H1 (cell line): ENCODE results near the gene PIK3C2G. TPM values are rescaled to one million over a fixed set of nuclear protein-coding genes. Genes with fewer than 3 reads are reported as not detected.

Experiments
- CTCF ChIA-PET: fragments of 300-600 bp; sonication (Branson Sonifier 250); formaldehyde crosslinking; loops from one replicate; lab custom pipeline; 2021; ENCODE audit not compliant: partially characterized antibody; lab: Charles Lee
- POLR2A ChIA-PET: fragments of 300-600 bp; sonication (Branson Sonifier 250); formaldehyde crosslinking; loops from one replicate; lab custom pipeline; 2021; ENCODE audit warnings: inconsistent platforms; ENCODE audit not compliant: partially characterized antibody; lab: Charles Lee
- DNase-seq, 2 experiments: peaks; one replicate each; pipeline versions ENCODE4 v3.0.0 to v3.0.0-alpha.2; 2010 to 2022; ENCODE audit warnings: low spot score in 2 of 2, low read depth in 1 of 2, mixed read lengths in 1 of 2
- FAIRE-seq: peaks from 2 replicates; lab custom pipeline; 2011; peaks lifted over from hg19 to GRCh38; lab: Jason Lieb, UNC
- H2AFZ ChIP-seq: 2 replicates; pipeline ENCODE4 v1.8.1; 2012; ENCODE audit warnings: low read length, inconsistent platforms
- H2AK5ac ChIP-seq: 2 replicates; pipeline ENCODE4 v1.6.1; 2013; ENCODE audit warnings: low read depth, low read length
- H2BK120ac ChIP-seq: replicated peaks from 2 replicates; pipeline ENCODE3; 2013; ENCODE audit warnings: low read depth, low read length, inconsistent platforms
- H2BK12ac ChIP-seq: 2 replicates; pipeline ENCODE4 v1.6.1; 2013; ENCODE audit warnings: low read depth, low read length
- H2BK15ac ChIP-seq: 2 replicates; pipeline ENCODE4 v1.6.1; 2013; ENCODE audit warnings: low read length
- H2BK20ac ChIP-seq: 2 replicates; pipeline ENCODE4 v1.6.1; 2013; ENCODE audit warnings: low read length
- H2BK5ac ChIP-seq: 2 replicates; pipeline ENCODE4 v1.6.1; 2013; ENCODE audit warnings: low read depth, low read length
- H3K14ac ChIP-seq: 2 replicates; pipeline ENCODE4 v1.6.1; 2013; ENCODE audit warnings: inconsistent platforms; ENCODE audit not compliant: insufficient read length
- H3K18ac ChIP-seq: 2 replicates; pipeline ENCODE4 v1.6.1; 2013; ENCODE audit warnings: low read length; ENCODE audit errors: extremely low read depth
- H3K23ac ChIP-seq: 2 replicates; pipeline ENCODE4 v1.6.1; 2013; ENCODE audit warnings: inconsistent platforms; ENCODE audit not compliant: insufficient read length
- H3K23me2 ChIP-seq: 2 replicates; pipeline ENCODE4 v1.6.1; 2013; ENCODE audit warnings: low read depth, low read length
- H3K27ac ChIP-seq: 2 replicates; pipeline ENCODE4 v1.6.1; 2011; ENCODE audit warnings: low read depth, low read length, inconsistent platforms
- H3K27me3 ChIP-seq, 4 experiments: replicated peaks in 1 of 4; 1 replicate in 1 of 4; 2 replicates in 3 of 4; pipeline versions ENCODE4 v1.6.1 to v1.8.1; 2011 to 2013; ENCODE audit warnings: low read length in 3 of 4, mild to moderate bottlenecking in 3 of 4, inconsistent platforms in 2 of 4, mixed read lengths in 2 of 4, moderate library complexity in 1 of 4; ENCODE audit not compliant: control insufficient read depth in 3 of 4, insufficient read depth in 3 of 4; ENCODE audit errors: extremely low read depth in 1 of 4
- H3K36me3 ChIP-seq, 4 experiments: 2 replicates each; pipeline versions ENCODE4 v1.6.1 to v1.8.1; 2011 to 2013; ENCODE audit warnings: mild to moderate bottlenecking in 4 of 4, low read length in 3 of 4, moderate library complexity in 2 of 4, control low read depth in 1 of 4, inconsistent platforms in 1 of 4; ENCODE audit not compliant: insufficient read depth in 4 of 4, control insufficient read depth in 2 of 4
- H3K4ac ChIP-seq: replicated peaks from 2 replicates; pipeline ENCODE3; 2013; ENCODE audit warnings: low read length, low read depth, mixed read lengths, inconsistent platforms; ENCODE audit not compliant: insufficient read length
- H3K4me1 ChIP-seq, 4 experiments: replicated peaks in 1 of 4; 1 replicate in 1 of 4; 2 replicates in 3 of 4; pipeline versions ENCODE4 v1.6.1 to v1.8.1; 2011 to 2013; ENCODE audit warnings: low read length in 3 of 4, inconsistent platforms in 2 of 4, mixed read lengths in 1 of 4; ENCODE audit not compliant: insufficient read depth in 4 of 4, control insufficient read depth in 3 of 4
- H3K4me2 ChIP-seq, 2 experiments: 2 replicates each; pipeline versions ENCODE4 v1.6.1 to v1.8.1; 2011 to 2013; ENCODE audit warnings: low read depth in 2 of 2, low read length in 2 of 2, control low read depth in 1 of 2, inconsistent platforms in 1 of 2, mild to moderate bottlenecking in 1 of 2; ENCODE audit not compliant: insufficient read depth in 1 of 2
- H3K4me3 ChIP-seq, 4 experiments: fragments of 200-600, 300-600 bp in 1 of 4; sonication (generic), shearing (Covaris generic), sonication (Bioruptor Twin) in 1 of 4; 2 replicates each; pipeline versions ENCODE4 v1.5.1 to v1.8.1; 2011 to 2016; ENCODE audit warnings: low read length in 4 of 4, low read depth in 3 of 4, control low read depth in 2 of 4, inconsistent platforms in 2 of 4, mild to moderate bottlenecking in 2 of 4, mixed read lengths in 1 of 4, moderate library complexity in 1 of 4; ENCODE audit not compliant: insufficient read depth in 2 of 4; ENCODE audit errors: extremely low read depth in 1 of 4
- H3K56ac ChIP-seq: replicated peaks from 2 replicates; pipeline ENCODE3; 2013; ENCODE audit warnings: low read depth, mild to moderate bottlenecking, mixed read lengths, low read length, inconsistent platforms; ENCODE audit not compliant: insufficient read length
- H3K79me1 ChIP-seq: 2 replicates; pipeline ENCODE4 v1.6.1; 2013; ENCODE audit warnings: low read depth, low read length, control low read depth
- H3K79me2 ChIP-seq, 2 experiments: 2 replicates each; pipeline versions ENCODE4 v1.6.1 to v1.8.1; 2012 to 2013; ENCODE audit warnings: low read length in 2 of 2, mild to moderate bottlenecking in 2 of 2, inconsistent platforms in 1 of 2; ENCODE audit not compliant: insufficient read depth in 2 of 2, control insufficient read depth in 1 of 2
- H3K9ac ChIP-seq, 4 experiments: replicated peaks in 1 of 4; 1 replicate in 1 of 4; 2 replicates in 3 of 4; pipeline versions ENCODE4 v1.6.1 to v1.8.1; 2011 to 2013; ENCODE audit warnings: low read depth in 3 of 4, low read length in 3 of 4, control low read depth in 2 of 4, mild to moderate bottlenecking in 2 of 4, moderate library complexity in 2 of 4, inconsistent platforms in 1 of 4; ENCODE audit errors: extremely low read depth in 1 of 4
- H3K9me3 ChIP-seq, 2 experiments: 2 replicates each; pipeline versions ENCODE4 v1.6.1 to v1.8.1; 2012 to 2013; ENCODE audit warnings: mild to moderate bottlenecking in 2 of 2, moderate library complexity in 2 of 2, control low read depth in 1 of 2, inconsistent platforms in 1 of 2, low read depth in 1 of 2, low read length in 1 of 2, mixed read lengths in 1 of 2; ENCODE audit not compliant: insufficient read depth in 2 of 2
- H4K20me1 ChIP-seq, 2 experiments: replicated peaks in 1 of 2; 2 replicates each; pipeline versions ENCODE3 to v1.8.1; 2011 to 2013; ENCODE audit warnings: inconsistent platforms in 2 of 2, low read length in 2 of 2, mild to moderate bottlenecking in 1 of 2; ENCODE audit not compliant: insufficient read depth in 2 of 2, control insufficient read depth in 1 of 2
- H4K5ac ChIP-seq: 2 replicates; pipeline ENCODE4 v1.6.1; 2013; ENCODE audit warnings: low read length, low read depth, mixed read lengths, inconsistent platforms; ENCODE audit not compliant: insufficient read length
- H4K8ac ChIP-seq: 2 replicates; pipeline ENCODE4 v1.8.0; 2013; ENCODE audit warnings: mild to moderate bottlenecking, moderate library complexity, low read length, inconsistent platforms; ENCODE audit not compliant: insufficient read depth; ENCODE audit errors: extremely low read depth
- H4K91ac ChIP-seq: replicated peaks from 2 replicates; pipeline ENCODE3; 2013; ENCODE audit warnings: low read length, mixed read lengths, inconsistent platforms; ENCODE audit not compliant: insufficient read length
- CREB1 ChIP-seq: IDR thresholded peaks from 2 replicates; pipeline ENCODE4 v1.6.1; 2012; ENCODE audit warnings: inconsistent platforms
- EZH2 ChIP-seq: fragments of 200-600 bp; sonication (generic); IDR thresholded peaks from 2 replicates; pipeline ENCODE4 v1.7.1; 2012; ENCODE audit warnings: low read depth, mild to moderate bottlenecking, moderate library complexity, low read length, inconsistent platforms; ENCODE audit not compliant: severe bottlenecking
- FOSL1 ChIP-seq: IDR thresholded peaks from 2 replicates; pipeline ENCODE4 v1.6.1; 2011; ENCODE audit warnings: mild to moderate bottlenecking, low read depth, low read length, moderate library complexity; ENCODE audit not compliant: insufficient read depth
- GABPA ChIP-seq: IDR thresholded peaks from 2 replicates; pipeline ENCODE4 v1.6.1; 2011; ENCODE audit warnings: mild to moderate bottlenecking, low read length, moderate library complexity, borderline replicate concordance; ENCODE audit not compliant: insufficient read depth
- GTF2F1 ChIP-seq: IDR thresholded peaks from 2 replicates; pipeline ENCODE4 v1.6.1; 2012; ENCODE audit warnings: low read depth, low read length, improper control_type of control experiment, borderline replicate concordance
- HDAC2 ChIP-seq, 2 experiments: fragments of 300-600 bp in 1 of 2; sonication (generic) in 1 of 2; IDR thresholded peaks; 2 replicates each; pipeline ENCODE4 v1.6.1; 2011 to 2012; ENCODE audit warnings: low read depth in 2 of 2, low read length in 2 of 2, mild to moderate bottlenecking in 2 of 2, moderate library complexity in 2 of 2, borderline replicate concordance in 1 of 2, inconsistent platforms in 1 of 2
- HDAC6 ChIP-seq: IDR thresholded peaks from one replicate; pipeline ENCODE4 v1.7.1; 2012; ENCODE audit warnings: low read depth, mild to moderate bottlenecking, inconsistent platforms, low read length, moderate library complexity
- KDM5A ChIP-seq: fragments of 200-600 bp; IDR thresholded peaks from 2 replicates; pipeline ENCODE4 v1.7.1; 2012; ENCODE audit warnings: mild to moderate bottlenecking, low read length, inconsistent platforms, mixed read lengths
- NANOG ChIP-seq: IDR thresholded peaks from 2 replicates; pipeline ENCODE4 v1.6.1; 2011; ENCODE audit warnings: low read length, low read depth, mild to moderate bottlenecking, inconsistent platforms; ENCODE audit not compliant: insufficient read depth, poor library complexity, severe bottlenecking
- RAD21 ChIP-seq, 2 experiments: IDR thresholded peaks in 1 of 2; conservative IDR thresholded peaks in 1 of 2; 2 replicates each; pipeline ENCODE4 v1.6.1; 2011; ENCODE audit warnings: low read depth in 2 of 2, low read length in 2 of 2, improper control_type of control experiment in 1 of 2, inconsistent platforms in 1 of 2, mild to moderate bottlenecking in 1 of 2, moderate library complexity in 1 of 2
- SIN3A ChIP-seq, 2 experiments: IDR thresholded peaks in 1 of 2; conservative IDR thresholded peaks in 1 of 2; 2 replicates each; pipeline ENCODE4 v1.6.1; 2011 to 2012; ENCODE audit warnings: low read length in 2 of 2, improper control_type of control experiment in 1 of 2, low read depth in 1 of 2, mild to moderate bottlenecking in 1 of 2
- SP2 ChIP-seq: IDR thresholded peaks from 2 replicates; pipeline ENCODE4 v1.6.1; 2012; ENCODE audit warnings: mild to moderate bottlenecking, low read length, inconsistent platforms
- ZNF274 ChIP-seq: IDR thresholded peaks from 2 replicates; pipeline ENCODE4 v1.7.0; 2012; ENCODE audit warnings: low read length, borderline replicate concordance; ENCODE audit errors: extremely low read depth
- polyA plus RNA-seq, 7 experiments: library from polyadenylated mRNA; depleted of rRNA in 3 of 7; stranded (reverse) in 5 of 7; unstranded in 2 of 7; fragments of >200 nt in 5 of 7; fragments of 200-250 nt in 2 of 7; gene quantifications; 1 replicate in 5 of 7; 2 replicates in 1 of 7; 4 replicates in 1 of 7; pipeline versions ENCODE4 v1.2.1 to v1.2.3, GENCODE V29; 2011 to 2013; ENCODE audit warnings: missing spikeins in 2 of 7, mixed read lengths in 2 of 7
- total RNA-seq: library from RNA; stranded (reverse); fragmentation: NEBNext Ultra II Directional; extraction: Animal tissue kit (Norgen Biotek cat#: 25700); gene quantifications from 2 replicates; pipeline ENCODE4 v1.2.1, GENCODE V29; 2021
- TF ChIP-seq, protein P1 (sequence below): IDR thresholded peaks from 2 replicates; pipeline ENCODE4 v1.6.1; 2012; ENCODE audit warnings: inconsistent platforms

PIK3C2G gene
- total and polyA plus RNA-seq, 2 of the 8 experiments (the other 6 are each of a cell fraction or from before 2014, with no cell fraction given): not detected

DNA sequence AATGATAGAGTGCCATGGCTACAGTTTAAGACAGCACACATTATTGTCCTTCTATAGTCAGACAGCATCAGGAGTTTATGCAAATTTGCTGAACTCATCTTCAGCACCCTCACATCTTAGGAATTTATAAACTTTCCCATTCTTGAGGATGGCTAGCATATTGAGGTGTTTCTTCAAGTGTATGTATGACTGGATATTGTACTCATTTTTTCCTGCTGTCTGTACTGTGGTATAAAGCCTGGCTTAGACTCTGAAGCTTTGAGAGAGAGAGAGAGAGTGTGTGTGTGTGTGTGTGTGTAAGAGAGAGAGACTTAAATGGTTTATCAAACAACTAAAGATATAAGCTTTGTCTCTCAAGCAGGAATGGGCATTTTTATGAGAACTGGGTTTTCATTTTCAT, 161.6 kb downstream of the PIK3C2G start:
- Histone ChIP-seq H2BK12ac (no peak overlapping the region), H3K18ac (no peak overlapping the region), H3K27me3 (no peaks in the 10 kb centered on the region), H2AK5ac (no peak overlapping the region), H2BK15ac (no peak overlapping the region), H3K14ac (no peak overlapping the region), H2BK20ac (no peak overlapping the region), H3K23ac (no peak overlapping the region), H3K27ac (no peak overlapping the region), H3K4me2 (no peak overlapping the region), H3K9me3 (no peaks in the 10 kb centered on the region), H3K4me1 (peaks cover 0 to 8% (median 0%) of the 10 kb centered on the region in 4 experiments; a peak in 1 of 7 replicates), H3K4me3 (no peak overlapping the region), H2BK120ac (no peak overlapping the region), H3K79me1 (no peaks in the 10 kb centered on the region), H3K36me3 (no peaks in the 10 kb centered on the region), H3K4ac (no peak overlapping the region), H4K5ac (no peak overlapping the region), H3K79me2 (no peaks in the 10 kb centered on the region), H4K91ac (no peak overlapping the region), H4K20me1 (no peaks in the 10 kb centered on the region), H2BK5ac (no peak overlapping the region), H3K23me2 (no peaks in the 10 kb centered on the region), H3K56ac (no peak overlapping the region), H4K8ac (no peak overlapping the region), H3K9ac (no peak overlapping the region), H2AFZ (no peak overlapping the region)
- POLR2A ChIA-PET: no interaction called here
- CTCF ChIA-PET: interaction anchor here (1.8 kb wide), 1 partner anchor 128 kb away, joined by 4 read pairs; no protein-coding TSS in a partner anchor
- FAIRE-seq (no peak), DNase-seq (no peak)
- TF ChIP-seq KDM5A (no peak), HDAC6 (no peak), GABPA (no peak), HDAC2 (IDR thresholded peaks at IDR 0.05; ENCODE audit: borderline replicate concordance in 1 of 2, low read depth in 2 of 2, low read length in 2 of 2) (no peak), SP2 (no peak), NANOG (no peak), EZH2 (no peak), FOSL1 (no peak), SIN3A (conservative IDR thresholded peaks at IDR 0.05 in 1 of 2, IDR thresholded peaks at IDR 0.05 in 1 of 2; ENCODE audit: low read depth in 1 of 2, low read length in 2 of 2) (no peak), ZNF274 (no peak), CREB1 (no peak), RAD21 (IDR thresholded peaks at IDR 0.05 in 1 of 2, conservative IDR thresholded peaks at IDR 0.05 in 1 of 2; ENCODE audit: low read depth in 2 of 2, low read length in 2 of 2) (no peak), GTF2F1 (no peak)
- TF ChIP-seq, protein P1, sequence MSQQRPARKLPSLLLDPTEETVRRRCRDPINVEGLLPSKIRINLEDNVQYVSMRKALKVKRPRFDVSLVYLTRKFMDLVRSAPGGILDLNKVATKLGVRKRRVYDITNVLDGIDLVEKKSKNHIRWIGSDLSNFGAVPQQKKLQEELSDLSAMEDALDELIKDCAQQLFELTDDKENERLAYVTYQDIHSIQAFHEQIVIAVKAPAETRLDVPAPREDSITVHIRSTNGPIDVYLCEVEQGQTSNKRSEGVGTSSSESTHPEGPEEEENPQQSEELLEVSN: no peak
